BLaER1 (cell line): ENCODE measurements around the gene SLC1A4.
"Not testable (repeated sequence)": the region's sequence is repeated elsewhere in the genome, so short reads cannot be mapped to it uniquely, and the experiment has no call there.

Source experiments
- H3K27ac ChIP-seq: shearing (Covaris generic); formaldehyde crosslinking; 2 replicates; pipeline ENCODE4 v1.8.1; 2022
- H3K27me3 ChIP-seq: shearing (Covaris generic); formaldehyde crosslinking; 2 replicates; pipeline ENCODE4 v1.8.1; 2022
- H3K36me3 ChIP-seq: shearing (Covaris generic); formaldehyde crosslinking; 2 replicates; pipeline ENCODE4 v1.8.1; 2022
- H3K4me1 ChIP-seq: shearing (Covaris generic); formaldehyde crosslinking; 2 replicates; pipeline ENCODE4 v1.8.1; 2022
- H3K4me2 ChIP-seq: shearing (Covaris generic); formaldehyde crosslinking; 2 replicates; pipeline ENCODE4 v1.8.1; 2022
- H3K4me3 ChIP-seq: shearing (Covaris generic); formaldehyde crosslinking; 2 replicates; pipeline ENCODE4 v1.8.1; 2022
- H3K9ac ChIP-seq: shearing (Covaris generic); formaldehyde crosslinking; 2 replicates; pipeline ENCODE4 v1.8.1; 2022
- H3K9me3 ChIP-seq: shearing (Covaris generic); formaldehyde crosslinking; 2 replicates; pipeline ENCODE4 v1.8.1; 2022
- H4K20me1 ChIP-seq: shearing (Covaris generic); formaldehyde crosslinking; 2 replicates; pipeline ENCODE4 v1.8.1; 2022
- Cebpa-rat ChIP-seq: shearing (Covaris generic); IDR thresholded peaks from 2 replicates; pipeline ENCODE4 v1.8.1; 2022

SLC1A4 gene

GRCh38 chr2:64950226-64951160, 38.7 kb upstream of the SLC1A4 start:
- peaks cover 47% of the 10 kb centered on the region for H3K4me1 ChIP-seq

GRCh38 chr2:64951306-64951953, 37.8 kb upstream of the SLC1A4 start:
- Histone ChIP-seq H3K9me3 (peaks cover 13% of the 10 kb centered on the region), H3K4me3 (no peak overlapping the region), H3K36me3 (no peaks in the 10 kb centered on the region), H3K27ac (peak overlapping the region; percentile 43), H3K4me1 (peaks cover 37% of the 10 kb centered on the region), H3K4me2 (peak overlapping the region; percentile 73), H3K27me3 (no peaks in the 10 kb centered on the region), H3K9ac (0 out of 2 replicates have a peak overlapping the region, but pooled peaks have one; percentile 15), H4K20me1 (no peaks in the 10 kb centered on the region)
- no peak for TF ChIP-seq Cebpa-rat

More at GRCh38 chr2:64950226-64951160, 38.7 kb upstream of the SLC1A4 start:
- Histone ChIP-seq H3K9me3 (peaks cover 10% of the 10 kb centered on the region), H3K4me3 (no peak overlapping the region), H3K9ac (no peak overlapping the region), H3K27ac (no peak overlapping the region), H4K20me1 (no peaks in the 10 kb centered on the region), H3K4me2 (peak overlapping the region; percentile 73; the same call in 1 of the 2 replicates), H3K36me3 (no peaks in the 10 kb centered on the region), H3K27me3 (no peaks in the 10 kb centered on the region)
- no peak for TF ChIP-seq Cebpa-rat

- Histone ChIP-seq H3K9me3 (peaks cover 13% of the 10 kb centered on the region), H4K20me1 (no peaks in the 10 kb centered on the region), H3K4me1 (peaks cover 31% of the 10 kb centered on the region), H3K27me3 (no peaks in the 10 kb centered on the region), H3K4me2 (peak overlapping the region; percentile 73), H3K27ac (peak overlapping the region; percentile 43), H3K36me3 (no peaks in the 10 kb centered on the region), H3K9ac (no peak overlapping the region), H3K4me3 (no peak overlapping the region)
- no peak for TF ChIP-seq Cebpa-rat
Measured at GRCh38 chr2:64952096-64952495, 37.1 kb upstream of the SLC1A4 start.

GRCh38 chr2:64952511-64953482, 36.4 kb upstream of the SLC1A4 start:
- Histone ChIP-seq H3K27me3 (no peaks in the 10 kb centered on the region), H3K4me1 (peaks cover 24% of the 10 kb centered on the region), H3K36me3 (no peaks in the 10 kb centered on the region), H3K4me2 (no peak overlapping the region), H3K9me3 (peaks cover 13% of the 10 kb centered on the region), H3K4me3 (no peak overlapping the region), H4K20me1 (no peaks in the 10 kb centered on the region), H3K27ac (no peak overlapping the region), H3K9ac (no peak overlapping the region)
- TF ChIP-seq Cebpa-rat, result no peak

GRCh38 chr2:64955467-64955866, 33.7 kb upstream of the SLC1A4 start:
- Histone ChIP-seq H3K4me1 (peaks cover 24% of the 10 kb centered on the region), H3K27ac (no peak overlapping the region), H3K9ac (no peak overlapping the region), H3K9me3 (peaks cover 13% of the 10 kb centered on the region), H3K27me3 (no peaks in the 10 kb centered on the region), H3K36me3 (no peaks in the 10 kb centered on the region), H3K4me2 (no peak overlapping the region), H3K4me3 (no peak overlapping the region), H4K20me1 (no peaks in the 10 kb centered on the region)
- no peak for TF ChIP-seq Cebpa-rat

- no peak overlapping the region for H3K27ac ChIP-seq
- no peaks in the 10 kb centered on the region for H4K20me1 ChIP-seq
- H3K4me1 ChIP-seq, result peaks cover 6% of the 10 kb centered on the region; the same call in 1 of the 2 replicates
- H3K27me3 ChIP-seq, result no peaks in the 10 kb centered on the region
- no peaks in the 10 kb centered on the region for H3K36me3 ChIP-seq
- H3K4me2 ChIP-seq, result no peak overlapping the region
- no peak for TF ChIP-seq Cebpa-rat
- H3K4me3 ChIP-seq, result no peak overlapping the region
- peaks cover 13% of the 10 kb centered on the region for H3K9me3 ChIP-seq
- no peak overlapping the region for H3K9ac ChIP-seq
Measured at GRCh38 chr2:64957109-64957903, 31.9 kb upstream of the SLC1A4 start.

GRCh38 chr2:64958556-64958955, 30.6 kb upstream of the SLC1A4 start:
- Histone ChIP-seq H3K9me3 (peaks cover 13% of the 10 kb centered on the region), H3K4me3 (no peak overlapping the region), H3K4me1 (peaks cover 6% of the 10 kb centered on the region; the same call in 1 of the 2 replicates), H3K9ac (no peak overlapping the region), H3K4me2 (no peak overlapping the region), H4K20me1 (no peaks in the 10 kb centered on the region), H3K36me3 (no peaks in the 10 kb centered on the region), H3K27ac (no peak overlapping the region), H3K27me3 (no peaks in the 10 kb centered on the region)
- TF ChIP-seq Cebpa-rat, result no peak

GRCh38 chr2:64960819-64961218, 28.4 kb upstream of the SLC1A4 start:
- no peaks in the 10 kb centered on the region for H3K9me3 ChIP-seq
- H3K27ac ChIP-seq, result no peak overlapping the region
- no peak for TF ChIP-seq Cebpa-rat
- H3K4me3 ChIP-seq, result no peak overlapping the region
- no peaks in the 10 kb centered on the region for H3K36me3 ChIP-seq
- H3K9ac ChIP-seq, result no peak overlapping the region
- no peaks in the 10 kb centered on the region for H4K20me1 ChIP-seq
- peaks cover 6% of the 10 kb centered on the region; the same call in 1 of the 2 replicates for H3K4me1 ChIP-seq
- no peak overlapping the region for H3K4me2 ChIP-seq
- no peaks in the 10 kb centered on the region for H3K27me3 ChIP-seq

- not testable (repeated sequence) for H3K4me2 ChIP-seq, H3K9ac ChIP-seq, H3K4me3 ChIP-seq, H3K27ac ChIP-seq, H3K36me3 ChIP-seq, H3K27me3 ChIP-seq, H3K9me3 ChIP-seq, H3K4me1 ChIP-seq, H4K20me1 ChIP-seq
Measured at GRCh38 chr2:64963138-64963537, 26.1 kb upstream of the SLC1A4 start.
